Measurements from ENCODE around the gene FAM83G.

FAM83G gene

DNA sequence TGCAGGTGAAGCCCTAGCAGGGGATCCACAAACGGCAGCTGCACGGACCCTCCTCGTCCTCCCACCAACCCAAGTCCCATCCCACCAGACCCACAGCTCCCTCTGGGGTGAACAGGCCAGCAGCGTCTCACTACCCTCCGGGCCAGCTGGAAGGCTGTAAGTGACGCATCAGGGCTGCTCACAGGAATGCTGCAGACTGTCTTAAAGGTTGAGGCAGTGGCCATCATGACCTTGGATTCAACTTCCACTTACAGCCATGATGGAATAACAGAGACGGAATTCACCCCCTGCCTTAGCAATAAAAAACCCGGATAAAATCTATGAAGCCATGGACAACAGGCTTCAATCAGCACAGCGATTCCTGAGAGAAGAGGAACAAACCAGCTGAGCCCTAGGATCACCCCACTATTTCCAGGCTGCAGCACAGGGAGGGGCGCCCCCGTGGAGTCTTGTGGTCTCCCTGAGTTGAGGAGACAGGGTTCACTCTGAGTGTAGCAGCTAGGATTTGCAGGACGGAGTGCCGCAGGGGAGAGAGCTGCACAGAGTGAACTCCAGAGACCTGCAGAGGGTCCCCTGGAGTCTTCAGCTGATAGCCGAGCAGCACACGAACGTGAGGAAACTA, 10.5 kb downstream of the FAM83G start:
- Histone ChIP-seq H3K9me3 (ENCODE audit: insufficient read depth, low read length) (no peaks in the 10 kb centered on the region), H3K4me1 (ENCODE audit: insufficient read depth, insufficient read length) (peaks cover 2% of the 10 kb centered on the region), H3K36me3 (ENCODE audit: insufficient read depth, insufficient read length, low read length) (peaks cover 55% of the 10 kb centered on the region), H3K4me3 (ENCODE audit: insufficient read length, low read depth) (no peak overlapping the region), H3K27me3 (ENCODE audit: insufficient read depth, insufficient read length) (no peaks in the 10 kb centered on the region), H3K9ac (ENCODE audit: insufficient read length, low read depth) (no peak overlapping the region)
- no peak for DNase-seq (ENCODE audit: low read depth, low spot score)
- TF ChIP-seq ZNF274 (IDR thresholded peaks at IDR 0.05; ENCODE audit: low read depth, low read length) (no peak), SUZ12 (IDR thresholded peaks at IDR 0.05; ENCODE audit: extremely low read depth, insufficient read depth, insufficient read length) (no peak), YY1 (IDR thresholded peaks at IDR 0.05; ENCODE audit: insufficient read depth, insufficient read length) (no peak)

DNA sequence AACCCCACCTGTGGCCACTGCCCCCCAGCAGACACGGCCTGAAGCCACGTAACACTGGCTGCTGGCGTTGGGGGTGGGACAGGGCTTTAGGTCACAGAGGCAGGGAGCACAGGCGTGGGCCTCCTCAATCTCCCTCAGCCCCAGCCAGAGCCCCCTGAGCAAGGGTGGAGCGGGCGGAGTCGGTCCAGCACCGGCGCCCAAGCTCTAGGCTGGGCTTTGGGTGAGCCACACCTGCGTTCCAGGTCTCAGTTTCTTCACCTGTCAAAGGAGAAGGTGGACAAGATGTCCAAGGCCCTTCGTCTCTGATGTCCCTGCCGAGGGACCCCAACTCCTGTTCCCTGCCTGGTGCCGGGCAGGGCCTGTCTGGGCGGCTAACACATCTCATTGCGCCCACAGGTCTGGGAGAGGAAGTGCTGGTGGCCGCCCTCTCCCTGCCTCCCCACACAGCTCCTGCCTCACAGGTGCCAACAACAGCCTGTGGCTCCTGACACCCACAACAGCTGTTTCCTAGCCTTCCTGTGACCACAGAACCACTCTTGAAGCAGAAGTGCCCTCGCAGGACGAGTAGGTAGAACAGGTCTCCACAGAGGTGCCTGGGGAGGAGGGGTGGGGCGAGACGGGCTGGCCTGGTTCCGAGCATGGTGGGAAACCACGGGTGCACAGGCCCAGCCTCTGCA, 12.0 kb downstream of the FAM83G start:
- no peak for DNase-seq (ENCODE audit: low read depth, low spot score)
- TF ChIP-seq YY1 (IDR thresholded peaks at IDR 0.05; ENCODE audit: insufficient read depth, insufficient read length): no peak
- TF ChIP-seq SUZ12 (IDR thresholded peaks at IDR 0.05; ENCODE audit: extremely low read depth, insufficient read depth, insufficient read length): no peak
- TF ChIP-seq ZNF274 (IDR thresholded peaks at IDR 0.05; ENCODE audit: low read depth, low read length): no peak
- Histone ChIP-seq H3K9me3 (ENCODE audit: insufficient read depth, low read length) (no peaks in the 10 kb centered on the region), H3K36me3 (ENCODE audit: insufficient read depth, insufficient read length, low read length) (peaks cover 59% of the 10 kb centered on the region), H3K9ac (ENCODE audit: insufficient read length, low read depth) (no peak overlapping the region), H3K4me3 (ENCODE audit: insufficient read length, low read depth) (no peak overlapping the region), H3K27me3 (ENCODE audit: insufficient read depth, insufficient read length) (no peaks in the 10 kb centered on the region), H3K4me1 (ENCODE audit: insufficient read depth, insufficient read length) (peaks cover 2% of the 10 kb centered on the region)

DNA sequence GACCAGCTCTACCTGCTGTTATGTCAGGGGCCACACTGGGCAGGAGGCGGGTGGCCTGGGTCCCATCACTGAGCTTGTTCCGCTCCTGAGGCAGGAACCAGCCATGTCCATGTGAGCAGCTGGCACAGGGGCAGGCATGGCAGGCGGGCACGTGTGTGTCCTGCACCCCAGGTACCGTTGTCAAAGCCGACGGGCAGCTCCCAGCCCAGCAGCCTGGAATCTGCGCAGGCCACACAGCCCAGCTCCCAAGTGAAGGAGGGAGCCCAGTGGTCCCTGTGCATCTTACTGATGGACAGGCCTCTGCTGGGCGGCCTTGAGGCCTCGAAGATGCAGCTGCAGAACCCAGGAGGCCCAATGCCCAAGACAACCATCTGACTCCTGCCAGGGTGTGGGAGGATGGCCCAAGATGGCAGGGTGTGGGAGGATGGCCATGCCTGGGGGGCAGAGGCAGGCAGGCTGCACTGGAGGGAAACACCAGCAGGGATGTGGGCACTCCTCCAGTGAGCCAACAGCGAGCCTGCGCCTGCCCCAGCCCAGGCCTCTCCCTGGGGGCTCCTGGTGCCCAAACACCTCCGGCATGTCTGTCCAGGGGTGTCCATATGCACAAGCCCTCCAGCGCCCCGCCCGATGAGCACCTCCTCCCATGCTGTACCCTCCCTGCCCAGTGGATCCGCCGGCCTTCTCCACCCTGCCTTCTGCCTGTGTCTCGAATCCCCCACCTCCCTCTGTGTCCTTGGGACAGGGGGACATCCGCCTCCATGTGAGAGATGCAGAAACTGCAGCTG, 12.8 kb downstream of the FAM83G start:
- TF ChIP-seq SUZ12 (IDR thresholded peaks at IDR 0.05; ENCODE audit: extremely low read depth, insufficient read depth, insufficient read length): no peak
- no peak for TF ChIP-seq YY1 (IDR thresholded peaks at IDR 0.05; ENCODE audit: insufficient read depth, insufficient read length)
- no peak for TF ChIP-seq ZNF274 (IDR thresholded peaks at IDR 0.05; ENCODE audit: low read depth, low read length)

DNA sequence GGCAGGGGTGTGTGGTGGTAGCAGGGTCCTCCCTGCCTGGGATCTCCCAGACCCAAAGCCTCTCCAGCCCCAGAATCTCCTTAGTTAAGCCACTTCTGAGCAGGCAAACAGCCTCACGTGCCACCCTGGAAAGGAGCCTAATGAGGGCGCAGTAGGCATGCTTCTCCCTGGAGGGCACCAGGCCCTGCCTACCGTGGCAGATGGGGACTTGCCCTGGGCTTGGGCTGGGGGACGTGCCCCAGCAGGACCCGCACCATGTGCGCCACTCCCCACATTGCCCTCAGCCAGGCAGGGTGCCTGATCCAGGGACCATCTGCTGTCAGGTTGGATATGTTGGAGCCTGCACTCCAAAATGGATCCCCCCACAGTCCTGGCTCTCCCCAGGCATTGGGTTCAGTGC, 14.2 kb downstream of the FAM83G start:
- H3K36me3 ChIP-seq (ENCODE audit: insufficient read depth, insufficient read length, low read length): peaks cover 65% of the 10 kb centered on the region
- TF ChIP-seq YY1 (IDR thresholded peaks at IDR 0.05; ENCODE audit: insufficient read depth, insufficient read length) (no peak), ZNF274 (IDR thresholded peaks at IDR 0.05; ENCODE audit: low read depth, low read length) (no peak), SUZ12 (IDR thresholded peaks at IDR 0.05; ENCODE audit: extremely low read depth, insufficient read depth, insufficient read length) (no peak)

More for the DNA sequence above, 12.8 kb downstream of the FAM83G start:
- Histone ChIP-seq H3K36me3 (ENCODE audit: insufficient read depth, insufficient read length, low read length) (peaks cover 59% of the 10 kb centered on the region), H3K4me1 (ENCODE audit: insufficient read depth, insufficient read length) (peaks cover 2% of the 10 kb centered on the region), H3K9ac (ENCODE audit: insufficient read length, low read depth) (no peak overlapping the region), H3K9me3 (ENCODE audit: insufficient read depth, low read length) (no peaks in the 10 kb centered on the region), H3K27me3 (ENCODE audit: insufficient read depth, insufficient read length) (no peaks in the 10 kb centered on the region), H3K4me3 (ENCODE audit: insufficient read length, low read depth) (no peak overlapping the region)
- DNase-seq (ENCODE audit: low read depth, low spot score): no peak

DNA sequence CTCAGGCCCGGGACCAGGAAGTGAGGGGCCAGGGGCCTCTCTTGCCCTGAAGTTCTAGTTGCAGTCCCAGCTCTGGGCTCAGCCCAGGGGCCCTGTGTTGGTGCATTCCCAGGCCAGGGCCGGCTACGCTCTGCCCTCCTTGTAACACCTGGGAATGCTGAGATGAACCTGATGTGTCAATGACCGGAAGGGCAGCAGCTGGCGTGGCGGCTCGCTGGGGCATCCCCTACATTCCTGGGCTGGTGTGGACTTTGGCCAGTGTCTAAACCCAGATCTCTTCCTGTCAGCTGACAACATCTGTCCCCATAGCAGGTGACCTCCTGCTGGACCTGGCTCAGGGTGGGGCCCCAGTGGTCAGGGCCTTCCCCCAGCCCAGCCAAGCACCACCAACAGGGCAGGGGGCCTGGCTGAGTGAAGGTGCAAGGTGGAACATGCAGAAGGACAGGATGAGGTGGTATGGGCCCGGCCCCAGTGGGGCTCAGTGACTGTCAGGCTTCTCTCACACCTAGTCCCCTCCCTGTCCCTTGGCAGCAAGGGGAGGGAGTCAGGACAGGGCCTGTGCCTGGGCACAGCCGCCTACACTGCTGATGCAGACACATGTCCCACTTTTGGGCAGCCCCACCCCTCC, 15.9 kb downstream of the FAM83G start:
- no peak for DNase-seq (ENCODE audit: low read depth, low spot score)
- Histone ChIP-seq H3K9me3 (ENCODE audit: insufficient read depth, low read length) (no peaks in the 10 kb centered on the region), H3K4me1 (ENCODE audit: insufficient read depth, insufficient read length) (peaks cover under 1% of the 10 kb centered on the region), H3K4me3 (ENCODE audit: insufficient read length, low read depth) (no peak overlapping the region), H3K27me3 (ENCODE audit: insufficient read depth, insufficient read length) (no peaks in the 10 kb centered on the region), H3K36me3 (ENCODE audit: insufficient read depth, insufficient read length, low read length) (peaks cover 68% of the 10 kb centered on the region), H3K9ac (ENCODE audit: insufficient read length, low read depth) (no peak overlapping the region)
- TF ChIP-seq SUZ12 (IDR thresholded peaks at IDR 0.05; ENCODE audit: extremely low read depth, insufficient read depth, insufficient read length) (no peak), YY1 (IDR thresholded peaks at IDR 0.05; ENCODE audit: insufficient read depth, insufficient read length) (no peak), ZNF274 (IDR thresholded peaks at IDR 0.05; ENCODE audit: low read depth, low read length) (no peak)

More for the DNA sequence above, 14.2 kb downstream of the FAM83G start:
- H3K27me3 ChIP-seq (ENCODE audit: insufficient read depth, insufficient read length): no peaks in the 10 kb centered on the region
- no peak overlapping the region for H3K4me3 ChIP-seq (ENCODE audit: insufficient read length, low read depth)
- no peak overlapping the region for H3K9ac ChIP-seq (ENCODE audit: insufficient read length, low read depth)
- no peak for DNase-seq (ENCODE audit: low read depth, low spot score)
- no peaks in the 10 kb centered on the region for H3K9me3 ChIP-seq (ENCODE audit: insufficient read depth, low read length)
- H3K4me1 ChIP-seq (ENCODE audit: insufficient read depth, insufficient read length): peaks cover 2% of the 10 kb centered on the region

DNA sequence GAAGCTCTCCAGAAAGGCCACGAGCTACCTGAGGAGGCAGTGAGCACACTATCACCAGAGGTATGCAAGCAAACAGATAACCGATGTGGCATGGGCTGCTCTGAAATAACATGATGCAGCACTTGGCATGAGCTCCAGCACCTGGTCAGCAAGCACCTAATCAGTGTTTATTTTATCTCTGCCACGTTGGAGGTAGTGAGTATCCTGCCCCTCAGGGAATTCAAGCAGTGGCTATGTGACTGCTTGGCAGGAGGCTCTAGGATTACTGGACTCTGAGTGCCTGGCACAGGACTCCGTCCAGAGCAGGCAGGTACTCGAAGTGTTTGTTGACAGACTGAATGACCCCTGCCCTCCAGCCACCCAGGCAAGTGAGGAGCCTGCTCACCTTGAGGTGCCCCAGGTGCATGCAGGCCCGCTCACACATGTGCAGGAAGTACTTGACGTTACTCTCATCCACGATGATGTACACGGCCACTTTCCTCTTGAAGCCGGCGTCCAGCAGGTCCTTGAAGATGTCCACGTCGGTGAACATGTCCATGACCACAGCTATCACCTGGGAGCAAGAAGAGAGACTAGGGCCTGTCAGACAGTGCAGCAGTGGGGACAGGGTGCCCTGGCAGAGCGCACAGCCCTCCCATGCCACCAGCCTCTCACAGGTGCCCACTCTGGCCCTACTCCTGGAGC, 16.6 kb downstream of the FAM83G start:
- no peaks in the 10 kb centered on the region for H3K9me3 ChIP-seq (ENCODE audit: insufficient read depth, low read length)
- H3K4me3 ChIP-seq (ENCODE audit: insufficient read length, low read depth): no peak overlapping the region
- DNase-seq (ENCODE audit: low read depth, low spot score): no peak
- TF ChIP-seq SUZ12 (IDR thresholded peaks at IDR 0.05; ENCODE audit: extremely low read depth, insufficient read depth, insufficient read length): no peak
- TF ChIP-seq YY1 (IDR thresholded peaks at IDR 0.05; ENCODE audit: insufficient read depth, insufficient read length): no peak
- TF ChIP-seq ZNF274 (IDR thresholded peaks at IDR 0.05; ENCODE audit: low read depth, low read length): no peak
- H3K27me3 ChIP-seq (ENCODE audit: insufficient read depth, insufficient read length): no peaks in the 10 kb centered on the region
- peaks cover 72% of the 10 kb centered on the region for H3K36me3 ChIP-seq (ENCODE audit: insufficient read depth, insufficient read length, low read length)
- peaks cover 4% of the 10 kb centered on the region for H3K4me1 ChIP-seq (ENCODE audit: insufficient read depth, insufficient read length)
- no peak overlapping the region for H3K9ac ChIP-seq (ENCODE audit: insufficient read length, low read depth)
